ENCODE results near the gene AVPR2.

AVPR2 gene

DNA sequence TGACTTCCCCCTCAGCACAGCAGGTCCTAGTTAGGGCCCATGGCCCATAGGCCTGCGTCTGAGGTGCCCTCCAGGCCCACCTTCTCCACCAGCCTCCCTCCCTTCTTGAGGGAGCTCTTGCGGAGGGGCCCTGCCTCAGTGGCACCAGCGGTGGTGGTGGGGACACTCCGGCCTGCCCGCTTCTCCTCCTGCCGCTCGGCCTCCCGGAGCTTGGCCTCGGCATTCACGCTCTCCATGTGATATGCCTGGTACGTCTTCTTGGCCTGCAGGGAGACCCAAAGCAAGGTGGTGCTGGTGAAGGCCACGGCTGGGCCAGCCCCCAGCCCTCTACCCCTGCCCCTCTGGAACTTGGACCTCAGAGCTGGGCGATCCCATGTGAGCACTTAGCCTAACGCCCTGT lies 16.1 kb downstream of the AVPR2 start:
- DNase-seq, result no peak

DNA sequence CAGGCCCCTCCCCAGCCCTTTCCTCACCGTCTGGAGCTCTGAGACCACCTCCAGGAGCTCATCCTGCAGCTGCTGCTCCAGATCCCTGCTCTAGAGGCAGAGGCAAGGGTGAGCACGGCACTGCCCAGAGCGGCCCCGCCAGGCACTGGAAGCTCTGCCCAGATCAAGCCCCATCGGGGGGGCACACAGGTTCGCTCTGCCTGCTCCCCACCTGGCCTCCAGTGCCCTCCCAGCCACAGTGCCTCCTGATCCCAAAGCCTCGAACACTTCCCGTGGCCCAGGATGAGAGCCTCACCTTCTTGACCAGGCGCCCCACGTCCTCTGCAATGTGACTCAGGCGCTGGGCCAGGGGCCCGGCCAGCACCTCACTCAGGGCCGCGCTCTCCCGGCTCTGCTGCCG lies 16.6 kb downstream of the AVPR2 start:
- DNase-seq, result no peak

DNA sequence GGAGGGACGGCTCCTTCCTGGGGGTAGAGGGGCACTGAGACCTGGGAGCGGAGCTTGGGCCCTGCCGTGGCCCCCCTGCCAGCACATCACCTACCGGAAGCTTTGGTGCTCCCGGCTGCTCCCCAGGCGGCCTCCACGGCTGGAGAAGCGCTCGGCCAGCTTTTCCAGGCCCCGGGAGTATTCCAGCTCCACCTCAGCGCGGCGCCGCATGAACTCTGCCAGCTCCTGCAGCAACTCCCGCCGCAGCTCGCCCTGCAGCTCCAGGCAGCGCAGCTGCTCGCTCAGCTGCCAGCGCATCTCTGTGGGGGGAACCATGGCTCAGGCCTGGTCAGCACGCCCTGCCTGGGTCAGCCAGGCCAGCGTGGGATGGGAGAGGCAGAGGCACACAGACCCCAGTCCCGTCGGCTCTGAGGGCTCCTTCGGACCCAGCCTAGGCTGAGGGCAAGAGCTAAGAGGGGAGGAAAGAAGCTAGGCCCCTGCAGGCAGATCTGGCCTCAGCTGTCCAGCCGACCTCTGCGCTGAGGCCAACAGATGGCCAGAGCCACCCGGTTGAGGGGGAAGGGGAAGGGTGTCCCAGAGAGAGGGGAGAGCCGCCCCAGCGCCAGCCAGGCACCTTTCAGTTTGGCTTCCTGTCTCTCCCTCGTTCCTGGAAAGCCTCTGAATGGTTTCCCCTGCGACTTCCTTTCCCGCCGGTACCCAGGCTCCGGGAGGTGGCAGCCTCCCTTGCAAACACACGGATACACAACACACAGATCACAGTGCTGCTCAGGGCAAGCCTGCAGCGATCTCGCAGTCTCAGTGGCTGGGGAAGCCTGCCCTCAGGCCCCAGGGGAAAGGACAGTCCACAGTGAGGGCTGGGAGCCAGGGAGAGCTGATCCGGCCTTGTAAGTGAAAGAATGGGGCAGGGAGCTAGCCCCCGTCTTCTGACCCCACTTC lies 17.3 kb downstream of the AVPR2 start:
- no peak for DNase-seq

DNA sequence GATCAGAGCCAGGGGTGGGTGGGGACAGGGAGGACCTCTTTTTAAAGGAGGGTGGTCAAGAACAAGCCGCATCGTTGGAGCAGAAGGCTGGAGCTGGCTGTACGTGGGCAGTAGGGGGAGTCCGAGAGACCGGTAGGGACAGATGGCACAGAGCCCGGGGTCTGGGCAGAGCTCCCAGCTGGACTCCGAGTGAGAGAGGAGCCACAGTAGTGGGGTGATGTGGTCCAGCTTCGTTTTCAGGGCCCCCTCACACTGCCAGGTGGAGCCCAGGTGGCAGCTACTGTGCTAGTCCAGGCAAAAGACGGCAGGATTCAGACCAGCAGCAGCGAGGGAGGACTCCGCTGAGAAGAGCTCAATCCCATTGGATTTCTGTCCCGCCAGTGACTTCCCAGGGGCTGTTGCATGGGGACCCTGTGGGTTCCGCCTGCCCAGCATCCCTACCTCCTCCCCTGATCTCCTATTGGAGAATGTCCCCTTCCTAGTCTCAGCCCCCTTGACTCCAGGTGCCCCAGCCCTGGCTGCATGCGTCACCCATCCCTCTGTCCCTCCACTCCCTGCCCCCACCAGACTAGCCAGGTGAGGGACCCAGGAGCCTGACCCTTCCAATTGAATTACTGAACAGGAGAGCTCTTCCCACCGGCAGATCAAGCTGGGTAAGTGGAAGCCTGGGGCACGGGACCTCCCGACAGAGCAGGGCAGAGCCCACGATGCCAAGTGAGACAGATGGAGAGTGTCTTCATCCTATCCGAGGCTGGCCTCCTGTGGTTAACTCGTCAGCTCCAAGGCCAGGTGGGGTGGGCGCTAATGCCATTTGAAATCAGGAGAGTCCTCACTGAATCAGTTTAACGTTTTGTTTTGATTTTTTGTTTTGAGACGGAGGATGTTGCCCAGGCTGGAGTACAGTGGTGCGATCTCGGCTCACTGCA lies 18.7 kb downstream of the AVPR2 start:
- no peak for DNase-seq

DNA sequence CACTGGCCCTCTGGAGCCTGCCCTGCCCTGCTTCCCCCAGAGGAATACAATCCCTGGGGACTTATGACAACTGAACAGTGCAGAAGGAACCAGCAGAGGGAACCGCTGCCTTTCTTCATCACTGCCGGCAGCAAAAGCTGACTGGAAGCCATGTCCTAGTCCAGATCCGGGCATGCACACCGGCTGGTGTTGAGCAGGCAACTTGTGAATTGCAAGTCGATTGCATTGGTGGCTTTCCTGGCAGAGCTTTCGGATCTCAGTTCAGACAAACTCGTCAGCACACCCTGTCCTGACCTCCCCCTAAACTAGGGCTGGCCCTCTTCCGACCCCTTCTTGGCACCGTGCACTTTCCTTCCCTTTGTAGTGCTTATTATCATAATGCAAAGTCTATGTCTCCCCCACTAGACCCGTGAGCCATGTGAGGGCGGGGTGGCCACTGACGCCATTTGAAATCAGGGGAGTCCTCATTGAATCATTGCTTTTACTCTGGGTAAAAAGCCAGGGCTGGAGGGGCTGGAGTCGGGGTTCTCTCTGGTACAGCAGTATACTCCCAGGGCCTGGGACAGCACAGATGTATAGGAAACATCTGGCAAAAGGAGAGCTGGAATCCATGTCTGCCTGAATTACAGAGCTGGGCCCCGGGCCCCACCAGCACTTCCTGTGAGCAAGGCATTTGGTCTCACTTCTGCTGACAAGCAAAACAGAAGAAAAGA lies 19.8 kb downstream of the AVPR2 start:
- peak; percentile 39 for DNase-seq

DNA sequence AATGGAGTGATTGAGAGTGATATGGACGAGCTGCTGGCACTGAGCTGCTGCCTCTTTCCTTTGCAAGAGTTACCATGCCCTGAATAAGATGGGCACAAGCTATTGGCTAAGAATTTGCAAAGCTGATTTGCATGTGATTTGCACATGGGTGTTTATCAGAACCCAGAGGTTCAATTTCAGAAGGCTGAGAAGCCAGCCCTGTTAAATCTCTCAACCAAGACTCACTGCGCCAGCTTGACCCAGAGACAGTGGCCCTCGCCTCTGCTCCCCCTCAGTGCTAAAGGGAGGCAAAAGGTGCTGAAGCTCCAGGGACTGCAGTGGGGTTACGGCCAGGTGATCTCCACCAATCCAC lies 20.9 kb downstream of the AVPR2 start:
- DNase-seq, result no peak

DNA sequence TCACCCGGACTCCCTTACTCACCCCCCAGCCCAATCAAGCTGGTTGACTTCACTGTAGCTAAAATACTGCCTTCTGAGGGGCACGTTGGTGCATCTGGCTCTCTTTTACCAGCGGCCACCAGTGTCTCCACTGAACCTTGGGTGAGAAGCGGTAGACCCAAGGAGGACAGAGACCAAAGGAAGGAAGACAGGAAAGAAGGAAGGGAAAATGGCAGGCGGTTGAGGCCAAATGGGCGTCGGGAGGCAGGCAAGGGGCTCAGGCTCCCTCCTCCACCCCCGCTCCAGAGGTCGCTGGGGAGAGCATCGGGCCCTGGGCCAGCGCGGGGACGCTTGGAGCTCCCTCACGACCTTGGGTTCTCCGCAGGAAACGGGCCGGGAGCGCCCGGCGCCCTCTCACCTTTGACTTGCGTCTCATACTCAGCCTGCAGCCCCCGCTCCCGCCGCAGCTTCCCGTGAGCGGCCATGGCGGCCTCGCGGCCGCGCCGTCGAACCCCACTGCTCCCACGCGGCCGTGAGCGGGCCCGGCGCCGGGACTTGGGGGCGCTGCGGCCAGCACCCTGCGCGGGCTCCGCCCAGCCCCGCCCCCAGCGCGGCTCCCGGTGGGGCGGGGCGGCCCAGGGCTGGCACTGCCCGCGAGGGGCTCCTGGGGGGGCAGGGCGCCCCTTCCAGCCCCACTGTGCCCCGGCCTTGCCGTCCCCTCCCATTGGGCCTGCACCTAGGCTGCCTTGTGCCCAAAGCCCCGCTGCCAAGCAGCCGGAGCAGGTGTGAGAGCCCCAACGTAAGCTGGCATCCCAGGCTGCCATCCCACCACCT lies 21.5 kb downstream of the AVPR2 start, which contains the start of gene ARHGAP4:
ARHGAP4 (minus strand) TSS at position 526 of the 813 bp plus-strand sequence; CDS start at position 464, 62 bp downstream.
- peak; percentile 22 for DNase-seq

DNA sequence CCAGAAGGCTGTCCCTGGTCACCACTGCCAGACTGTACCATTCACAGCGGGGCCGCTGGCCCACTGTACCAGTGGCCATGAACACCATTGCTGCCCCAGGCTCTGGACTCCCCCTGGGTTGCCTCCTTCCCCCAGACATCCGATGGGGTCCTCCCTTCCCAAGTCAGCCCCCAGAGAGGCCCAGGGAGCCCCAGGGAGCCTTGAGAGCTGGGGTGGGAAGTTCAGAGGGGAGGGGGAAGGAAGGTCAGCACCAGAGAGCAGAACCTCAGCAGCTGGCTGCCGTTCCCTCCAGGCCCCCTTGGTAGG lies 22.0 kb downstream of the AVPR2 start:
- no peak for DNase-seq

DNA sequence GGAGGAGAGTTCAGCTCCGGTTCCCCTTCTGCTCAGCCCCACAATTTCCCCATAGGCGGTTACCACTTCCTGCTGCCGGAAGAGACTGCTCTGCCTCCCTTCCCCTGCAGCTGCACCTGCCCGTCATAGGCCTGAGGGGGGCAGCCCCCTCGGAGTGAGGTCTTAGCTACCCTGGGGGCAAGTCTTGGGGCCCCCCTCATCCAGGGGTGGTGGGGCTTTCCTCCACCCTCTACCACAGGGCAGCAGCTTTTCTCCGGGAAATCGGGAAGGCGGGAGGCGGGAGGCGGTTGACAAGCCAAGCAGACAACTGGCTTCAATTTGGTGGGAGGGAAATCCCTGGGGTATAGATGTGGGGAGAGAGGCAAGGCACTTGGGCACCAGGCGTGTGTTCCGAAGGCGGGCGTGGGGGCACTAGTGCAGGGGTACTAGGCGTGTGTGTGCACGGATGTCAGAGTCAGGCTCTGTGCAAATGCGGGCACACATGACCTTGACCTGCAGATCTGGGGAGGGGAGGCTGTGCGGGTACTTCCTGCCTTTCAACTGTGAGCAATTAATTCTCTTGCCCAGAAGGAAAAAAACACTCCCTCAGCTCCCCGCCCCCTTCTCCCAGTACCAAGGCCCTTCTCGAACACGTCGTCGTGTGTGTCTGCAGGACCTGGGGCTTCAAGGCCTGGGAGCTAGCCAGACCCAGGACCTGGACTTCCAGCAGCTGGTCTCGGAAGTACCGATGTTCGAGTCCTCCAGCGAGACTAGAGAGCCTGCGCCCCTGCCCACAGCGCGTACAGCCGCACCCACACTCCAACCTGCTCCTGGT lies 22.6 kb downstream of the AVPR2 start:
- peak; percentile 63 for DNase-seq

DNA sequence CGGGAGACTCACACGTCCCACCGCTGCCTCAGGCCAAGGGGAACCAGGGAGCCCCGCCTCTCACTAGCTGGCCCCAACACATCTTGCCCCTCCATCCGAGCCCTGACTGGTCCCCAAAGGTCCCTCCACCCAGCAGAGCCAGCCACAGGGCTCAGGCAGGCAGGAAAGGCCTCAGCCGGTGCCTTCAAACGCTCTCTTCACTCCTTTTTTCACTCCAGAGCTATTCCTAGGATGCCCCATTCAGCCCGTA lies 23.1 kb downstream of the AVPR2 start:
- no peak for DNase-seq

DNA sequence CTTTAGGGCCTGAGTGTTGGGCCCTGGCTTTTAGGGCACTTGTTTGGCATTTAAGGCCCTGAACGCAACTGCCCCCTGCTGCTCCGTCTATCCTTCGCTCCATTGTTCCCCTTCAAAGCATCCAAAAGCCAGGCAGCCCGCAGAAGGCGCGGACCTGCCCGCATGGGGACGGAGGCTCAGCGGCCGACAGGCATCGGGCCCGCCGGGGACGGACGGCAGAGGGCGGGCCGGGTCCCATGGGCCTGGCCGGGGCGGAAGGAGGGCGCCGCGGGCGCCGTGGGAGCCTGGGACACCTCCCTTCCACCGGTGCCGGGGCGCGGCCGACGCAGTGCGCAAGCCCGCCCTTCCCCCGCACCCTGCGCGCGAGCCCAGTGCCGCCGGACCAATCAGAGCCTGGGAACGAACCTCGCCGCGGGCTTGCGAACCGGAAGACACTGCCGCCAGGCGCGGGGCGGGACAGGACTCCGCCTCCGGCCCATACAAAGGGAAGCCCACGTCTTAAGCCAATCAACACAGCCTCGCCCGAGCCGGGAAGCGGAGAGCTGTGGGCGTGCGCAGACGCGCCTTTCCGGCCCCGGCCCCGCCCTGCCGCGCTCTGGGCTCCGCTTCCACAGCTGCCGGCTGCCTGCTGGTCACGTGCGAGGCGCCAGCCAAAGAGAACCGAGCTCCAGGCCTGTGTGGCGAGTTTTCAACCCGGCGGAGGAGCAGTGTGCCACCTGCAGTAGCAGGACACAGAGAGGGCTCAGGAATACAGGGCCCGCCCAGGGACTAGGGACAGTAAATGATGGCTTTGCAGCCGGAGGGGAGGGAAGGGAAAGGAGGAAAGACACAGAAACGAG lies 23.7 kb downstream of the AVPR2 start:
- peak; percentile 88 for DNase-seq

DNA sequence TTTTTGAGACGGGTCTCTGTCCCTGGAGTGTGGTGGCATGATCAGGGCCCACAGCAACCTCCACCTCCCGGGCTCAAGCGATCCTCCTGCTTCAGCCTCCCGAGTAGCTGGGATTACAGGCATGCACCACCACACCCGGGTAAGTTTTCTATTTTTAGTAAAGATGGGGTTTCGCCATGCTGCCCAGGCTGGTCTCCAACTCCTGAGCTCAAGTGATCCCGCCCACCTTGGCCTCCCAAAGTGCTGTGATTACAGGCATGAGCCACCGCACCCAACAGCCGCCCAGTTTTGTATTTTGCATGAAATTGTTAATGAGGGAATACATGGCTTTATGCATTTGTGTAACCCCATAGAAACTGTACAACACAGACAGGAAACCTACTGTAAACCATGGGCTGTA lies 24.4 kb downstream of the AVPR2 start:
- no peak for DNase-seq

DNA sequence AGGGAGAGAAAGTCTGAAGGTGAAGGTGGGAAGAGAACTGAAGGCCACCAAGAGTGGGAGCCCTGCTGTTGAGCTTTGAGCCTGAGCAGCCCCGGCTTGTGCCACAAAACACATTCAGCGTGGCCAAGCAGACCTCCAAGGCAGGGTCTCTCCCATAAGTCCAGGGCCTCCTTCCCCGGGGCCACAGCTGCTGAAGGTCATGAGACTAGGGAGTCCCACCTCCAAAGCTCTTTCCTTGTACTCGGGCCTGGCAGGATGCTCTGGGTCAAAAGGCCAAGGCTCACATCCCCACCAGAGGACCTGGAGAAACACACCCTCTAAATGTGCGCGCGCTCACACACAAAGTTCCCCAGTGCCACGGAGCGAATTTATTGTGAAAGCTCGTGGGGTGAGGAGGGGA lies 25.1 kb downstream of the AVPR2 start:
- DNase-seq, result no peak

DNA sequence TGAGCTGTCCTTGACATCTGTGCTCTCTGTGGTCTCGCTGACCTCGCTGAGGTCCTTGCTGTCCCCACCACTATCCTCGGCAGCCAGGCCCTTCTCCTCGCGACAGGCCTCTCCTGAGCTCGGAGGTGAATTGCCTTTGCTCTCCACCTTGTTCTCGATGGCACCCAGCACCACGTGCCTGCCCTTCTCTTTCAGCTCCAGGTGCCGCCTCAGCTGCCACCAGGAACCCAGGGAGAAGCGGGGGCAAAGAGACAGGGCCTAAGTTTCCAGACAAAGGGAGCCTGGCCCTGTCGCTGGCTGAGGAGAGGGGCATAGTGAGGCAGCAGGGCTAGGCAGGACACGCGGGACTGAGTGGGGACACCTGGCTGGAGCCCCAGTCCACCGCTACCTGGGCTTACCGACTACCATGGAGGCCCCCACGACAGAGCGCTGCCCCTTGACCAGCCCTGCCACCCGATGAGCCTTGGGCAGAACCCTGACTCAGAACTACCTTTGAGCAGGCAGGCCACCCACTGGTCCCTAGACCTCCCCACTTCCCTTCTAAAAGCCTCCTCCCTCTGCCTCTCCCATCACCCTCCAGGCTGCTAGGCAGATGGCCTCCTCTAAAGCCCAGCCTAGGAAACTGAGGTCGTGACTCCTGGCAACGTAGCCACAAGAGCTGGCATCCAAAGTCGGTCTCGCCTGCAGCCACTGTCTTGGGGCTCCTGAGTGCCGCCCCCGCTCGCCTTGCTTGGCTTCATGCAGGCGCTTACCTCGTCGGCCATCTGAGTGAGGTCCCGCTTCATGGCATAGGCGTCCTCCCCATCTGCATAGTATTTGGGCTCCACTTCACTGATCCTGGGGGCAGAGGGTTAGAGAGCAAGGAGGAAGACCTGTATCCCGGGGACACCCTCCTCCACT lies 25.8 kb downstream of the AVPR2 start:
- no peak for DNase-seq

DNA sequence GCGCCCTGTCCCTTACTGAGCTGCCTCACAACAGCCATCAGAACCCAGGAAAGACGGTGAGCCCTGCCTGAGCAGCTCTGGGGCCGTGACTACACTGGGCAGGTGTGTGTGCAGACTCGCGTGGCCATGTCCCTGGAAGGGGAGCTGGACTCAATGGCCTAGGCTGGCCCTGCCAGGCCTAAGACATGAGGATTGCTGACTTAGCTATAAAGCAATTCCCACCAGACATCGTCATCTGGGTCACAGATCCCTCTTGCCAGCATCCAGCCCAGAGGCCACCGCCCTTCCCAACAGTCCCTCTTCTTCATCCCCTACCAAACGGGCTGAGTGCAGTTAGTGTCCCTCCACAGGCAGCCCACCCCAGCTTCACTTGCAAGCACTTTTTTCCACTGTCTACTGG lies 26.7 kb downstream of the AVPR2 start:
- DNase-seq, result no peak

DNA sequence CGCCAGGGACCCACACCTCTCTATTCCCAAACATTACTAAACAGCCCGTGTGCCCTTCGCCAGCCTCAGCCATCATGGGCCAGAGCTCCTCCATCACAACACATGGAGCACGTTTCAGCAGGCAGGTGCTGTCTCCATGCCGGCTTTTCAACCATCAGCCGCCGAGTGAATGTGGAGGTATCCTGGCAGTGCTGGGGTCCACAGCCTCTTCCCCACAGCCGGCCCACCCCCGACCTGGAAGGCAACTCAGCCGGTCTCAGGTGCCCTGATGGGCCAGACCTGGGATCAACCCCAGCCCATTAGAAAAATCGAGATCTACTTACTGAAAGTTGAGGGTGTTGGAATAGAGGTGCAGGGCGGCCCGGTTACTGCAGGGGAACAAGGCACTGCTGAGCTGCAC lies 27.3 kb downstream of the AVPR2 start:
- DNase-seq, result no peak

DNA sequence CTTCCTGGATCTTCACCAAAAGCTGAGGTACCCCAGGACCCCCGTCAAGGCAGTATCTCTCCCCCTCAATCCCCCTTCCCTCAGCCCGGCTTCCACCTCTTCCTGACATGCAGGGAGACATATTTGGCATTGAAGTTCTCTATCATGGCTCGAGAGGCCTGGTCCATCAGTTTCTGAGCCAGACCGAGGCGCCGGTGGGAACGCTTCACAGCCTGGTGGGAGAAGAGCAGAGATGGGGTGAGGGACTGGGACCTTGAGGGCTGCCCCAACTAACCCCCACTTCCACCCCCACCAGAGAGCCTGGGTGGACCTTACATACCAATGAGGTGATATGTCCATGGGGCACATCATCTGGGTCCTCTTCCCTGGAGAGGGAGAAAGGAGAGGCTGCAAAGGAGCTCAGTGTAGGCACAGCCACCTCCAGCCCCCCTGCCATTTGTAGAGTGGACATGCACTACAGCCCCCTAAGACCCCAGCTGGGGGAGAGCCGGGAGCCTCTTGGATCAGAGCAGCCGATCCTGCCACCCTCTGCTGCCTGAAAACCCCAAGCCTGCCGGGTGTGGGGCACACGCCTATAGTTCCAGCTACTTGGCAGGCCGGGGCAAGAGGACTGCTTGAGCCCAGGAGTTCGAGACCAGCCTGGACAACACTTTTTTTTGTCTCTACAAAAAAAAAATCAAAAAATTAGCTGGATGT lies 27.9 kb downstream of the AVPR2 start:
- no peak for DNase-seq

DNA sequence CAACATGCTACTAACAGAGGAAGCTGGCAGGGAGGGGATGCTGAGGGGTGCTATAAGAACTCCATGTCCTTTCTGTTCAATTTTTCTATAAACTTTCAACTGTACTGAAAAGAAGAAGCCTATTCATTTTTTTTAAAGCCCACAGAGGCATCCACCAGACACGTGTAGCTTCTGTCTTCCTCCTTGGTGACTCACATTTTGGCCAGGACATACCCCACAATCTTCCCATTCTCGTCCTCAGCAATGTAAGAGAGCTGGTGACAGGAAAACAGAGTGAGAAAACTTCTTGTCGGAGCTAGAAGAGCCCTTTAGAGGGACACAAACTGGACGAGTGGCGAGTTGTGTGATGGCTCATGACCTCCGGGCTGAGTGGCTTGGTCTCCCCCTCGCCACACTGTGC lies 29.3 kb downstream of the AVPR2 start:
- no peak for DNase-seq

DNA sequence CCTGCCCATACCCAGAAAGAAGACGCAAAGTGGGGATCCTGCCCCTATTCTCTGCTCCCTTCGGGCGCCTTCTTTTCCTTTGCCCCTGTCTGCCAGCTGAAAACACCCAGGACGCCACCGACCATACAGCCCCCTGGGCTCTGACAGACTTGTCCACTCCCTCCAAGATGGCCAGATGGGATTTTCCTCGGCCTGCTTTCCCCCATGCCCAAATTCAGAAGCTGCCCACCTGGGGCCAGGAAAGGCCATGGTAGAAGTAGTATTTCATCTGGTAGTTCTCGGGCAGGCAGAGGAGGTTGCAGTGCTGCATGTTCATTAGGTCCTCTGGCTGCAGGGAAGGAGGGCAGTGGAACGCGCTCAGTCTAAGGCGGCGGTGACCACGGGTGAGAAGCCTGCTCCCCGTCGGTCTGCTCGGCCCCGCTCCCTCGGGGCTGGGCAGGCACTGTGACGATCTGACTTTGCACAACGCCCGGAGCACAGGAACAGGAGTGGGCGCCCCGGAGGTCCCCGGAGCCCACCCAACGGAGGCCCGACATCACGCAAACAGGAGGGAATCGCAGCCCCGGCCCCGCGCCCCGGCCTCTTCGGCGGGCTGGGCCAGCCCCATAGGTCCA lies 29.8 kb downstream of the AVPR2 start:
- DNase-seq, result no peak

Measured in activated CD4-positive, alpha-beta T cell treated with anti-CD3 and anti-CD28 coated beads, Interleukin-2, amount 50 U/mL, for 1 hour (primary cell).